Tibial nerve (tissue), 4 donors: ENCODE measurements around the gene HEPN1. TPM values are rescaled to one million over a fixed set of nuclear protein-coding genes. Genes with fewer than 3 reads are reported as not detected.

Source experiments
- DNase-seq, 2 donors: peaks; one replicate each; pipeline ENCODE4 v3.0.0-alpha.2; 2019; ENCODE audit warnings: low spot score in 2 of 2
- H3K27ac ChIP-seq, 4 donors: fragments of 200-600 bp; sonication (generic) in 3 of 4; one replicate each; pipeline ENCODE4 v1.5.1; 2017 to 2019; ENCODE audit warnings: mild to moderate bottlenecking in 1 of 4
- H3K27me3 ChIP-seq, 2 donors: fragments of 200-600 bp; sonication (generic) in 1 of 2; one replicate each; pipeline versions ENCODE4 v1.5.1 to v1.6.0; 2017 to 2019
- H3K36me3 ChIP-seq, 3 donors: fragments of 200-600 bp; sonication (generic); one replicate each; pipeline ENCODE4 v1.5.1; 2018 to 2019
- H3K4me1 ChIP-seq, 4 donors: fragments of 200-600 bp; sonication (generic) in 3 of 4; one replicate each; pipeline ENCODE4 v1.5.1; 2017 to 2019
- H3K4me3 ChIP-seq, 4 donors: fragments of 200-600 bp; sonication (generic) in 3 of 4; one replicate each; pipeline ENCODE4 v1.5.1; 2017 to 2019; ENCODE audit warnings: mild to moderate bottlenecking in 1 of 4, moderate library complexity in 1 of 4
- H3K9me3 ChIP-seq, 4 donors: fragments of 200-600 bp; sonication (generic) in 3 of 4; one replicate each; pipeline ENCODE4 v1.5.1; 2017 to 2019
- EP300 ChIP-seq, 2 donors: sonication (generic); formaldehyde crosslinking; IDR thresholded peaks; one replicate each; pipeline ENCODE4 v1.6.1; 2017; ENCODE audit warnings: antibody characterized with exemption in 2 of 2, mild to moderate bottlenecking in 1 of 2
- POLR2A ChIP-seq, 2 donors: fragments of 450-650 bp; IDR thresholded peaks; one replicate each; pipeline ENCODE4 v1.6.1; 2017; ENCODE audit warnings: antibody characterized with exemption in 2 of 2, mild to moderate bottlenecking in 2 of 2, moderate library complexity in 2 of 2
- WGBS, 2 donors: methylation state at CpG; one replicate each; pipeline ENCODE4 v1.1.5; 2018; 5-methylcytosine and 5-hydroxymethylcytosine counted together
- total RNA-seq, 4 donors: library from RNA; depleted of rRNA; stranded (reverse); fragments of >200 nt; gene quantifications; one replicate each; pipeline ENCODE4 v1.1.0, GENCODE V29; 2016
- TF ChIP-seq, protein P1 (sequence below), 5 experiments: fragments of 200-600 bp in 3 of 5; fragments of 450-650 bp in 2 of 5; sonication (generic) in 3 of 5; IDR thresholded peaks; one replicate each; pipeline ENCODE4 v1.5.1; 2016 to 2019; ENCODE audit warnings: antibody characterized with exemption in 5 of 5, mild to moderate bottlenecking in 3 of 5, moderate library complexity in 2 of 5

The HEPN1 gene
- total RNA-seq, 4 donors from 2014 or later, result not detected

DNA sequence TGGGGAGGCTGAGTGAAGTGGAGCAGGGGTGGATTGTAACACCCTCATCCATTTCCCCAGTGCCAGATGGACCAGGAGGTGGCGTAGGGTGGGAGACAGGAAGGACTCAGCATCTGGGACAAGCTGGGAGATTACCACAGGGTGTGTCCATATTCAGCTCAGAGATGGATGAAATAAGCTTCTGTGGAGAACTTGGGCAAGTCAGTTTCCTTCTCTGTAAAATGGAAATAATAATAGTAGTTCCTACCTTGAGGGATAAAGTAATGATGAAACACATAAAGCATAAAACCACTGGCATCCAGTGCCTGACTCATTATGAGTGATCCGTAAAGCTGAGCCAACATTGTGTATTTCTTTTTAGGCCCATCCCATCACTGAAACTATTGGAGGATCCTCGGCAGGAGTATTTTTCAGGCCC lies 20.8 kb upstream of the HEPN1 start:
- Histone ChIP-seq H3K9me3 (no peaks in the 10 kb centered on the region), H3K27ac (peak overlapping the region; percentile 48 to 80 (median 68)), H3K4me1 (peaks cover 0 to 54% (median 13%) of the 10 kb centered on the region in 4 donors), H3K27me3 (no peaks in the 10 kb centered on the region), H3K4me3 (no peak overlapping the region), H3K36me3 (no peaks in the 10 kb centered on the region)
- DNase-seq, result peak in 1 of 2 donors; percentile 6
- TF ChIP-seq, protein P1, sequence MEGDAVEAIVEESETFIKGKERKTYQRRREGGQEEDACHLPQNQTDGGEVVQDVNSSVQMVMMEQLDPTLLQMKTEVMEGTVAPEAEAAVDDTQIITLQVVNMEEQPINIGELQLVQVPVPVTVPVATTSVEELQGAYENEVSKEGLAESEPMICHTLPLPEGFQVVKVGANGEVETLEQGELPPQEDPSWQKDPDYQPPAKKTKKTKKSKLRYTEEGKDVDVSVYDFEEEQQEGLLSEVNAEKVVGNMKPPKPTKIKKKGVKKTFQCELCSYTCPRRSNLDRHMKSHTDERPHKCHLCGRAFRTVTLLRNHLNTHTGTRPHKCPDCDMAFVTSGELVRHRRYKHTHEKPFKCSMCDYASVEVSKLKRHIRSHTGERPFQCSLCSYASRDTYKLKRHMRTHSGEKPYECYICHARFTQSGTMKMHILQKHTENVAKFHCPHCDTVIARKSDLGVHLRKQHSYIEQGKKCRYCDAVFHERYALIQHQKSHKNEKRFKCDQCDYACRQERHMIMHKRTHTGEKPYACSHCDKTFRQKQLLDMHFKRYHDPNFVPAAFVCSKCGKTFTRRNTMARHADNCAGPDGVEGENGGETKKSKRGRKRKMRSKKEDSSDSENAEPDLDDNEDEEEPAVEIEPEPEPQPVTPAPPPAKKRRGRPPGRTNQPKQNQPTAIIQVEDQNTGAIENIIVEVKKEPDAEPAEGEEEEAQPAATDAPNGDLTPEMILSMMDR (IDR thresholded peaks at IDR 0.05), result no peak
- no peak for TF ChIP-seq POLR2A (IDR thresholded peaks at IDR 0.05)
- 45 to 46% methylated on average over 3 of the region's 3 CpGs for WGBS, 2 donors

- Histone ChIP-seq H3K4me3 (no peak overlapping the region), H3K9me3 (no peaks in the 10 kb centered on the region), H3K27ac (peak overlapping the region; percentile 48 to 80 (median 68)), H3K4me1 (peaks cover 0 to 50% (median 13%) of the 10 kb centered on the region in 4 donors), H3K27me3 (no peaks in the 10 kb centered on the region), H3K36me3 (no peaks in the 10 kb centered on the region)
- 19 to 26% methylated on average over 5 of the region's 5 CpGs for WGBS, 2 donors
- TF ChIP-seq EP300 (IDR thresholded peaks at IDR 0.05), result peak in 1 of 2 donors; percentile 42
- TF ChIP-seq, protein P1 (IDR thresholded peaks at IDR 0.05), result no peak
- peak in 1 of 2 donors; percentile 7 for DNase-seq
Observed at GRCh38 chr11:124898711-124899110, 20.3 kb upstream of the HEPN1 start.

GRCh38 chr11:124899383-124900145 lies 19.5 kb upstream of the HEPN1 start:
- Histone ChIP-seq H3K4me3 (no peak overlapping the region), H3K9me3 (no peaks in the 10 kb centered on the region), H3K27ac (peak overlapping the region; percentile 48 to 80 (median 68)), H3K27me3 (no peaks in the 10 kb centered on the region), H3K4me1 (peaks cover 0 to 47% (median 13%) of the 10 kb centered on the region in 4 donors), H3K36me3 (no peaks in the 10 kb centered on the region)
- peak in 1 of 2 donors; percentile 2 for DNase-seq
- TF ChIP-seq EP300 (IDR thresholded peaks at IDR 0.05) (no peak), POLR2A (IDR thresholded peaks at IDR 0.05) (no peak)
- TF ChIP-seq, protein P1 (IDR thresholded peaks at IDR 0.05), result no peak
- WGBS, 2 donors, result 58% methylated on average over 6 of the region's 6 CpGs

- Histone ChIP-seq H3K36me3 (no peaks in the 10 kb centered on the region), H3K4me3 (no peak overlapping the region), H3K27me3 (no peaks in the 10 kb centered on the region), H3K9me3 (no peaks in the 10 kb centered on the region), H3K27ac (peak overlapping the region in 2 of 4 donors; percentile 77 to 80), H3K4me1 (peaks cover 0 to 47% (median 13%) of the 10 kb centered on the region in 4 donors)
- TF ChIP-seq POLR2A (IDR thresholded peaks at IDR 0.05) (no peak), EP300 (IDR thresholded peaks at IDR 0.05) (peak in 1 of 2 donors; percentile 19)
- DNase-seq, result peak in 1 of 2 donors; percentile 5
- WGBS, 2 donors, result 69 to 76% methylated on average over 5 of the region's 5 CpGs
Observed at GRCh38 chr11:124900464-124900863, 18.6 kb upstream of the HEPN1 start.

GRCh38 chr11:124902616-124903015 lies 16.4 kb upstream of the HEPN1 start:
- H3K27me3 ChIP-seq, result no peaks in the 10 kb centered on the region
- no peak overlapping the region for H3K27ac ChIP-seq
- H3K9me3 ChIP-seq, result no peaks in the 10 kb centered on the region
- TF ChIP-seq EP300 (IDR thresholded peaks at IDR 0.05) (no peak), POLR2A (IDR thresholded peaks at IDR 0.05) (no peak)
- TF ChIP-seq, protein P1 (IDR thresholded peaks at IDR 0.05), result no peak
- H3K36me3 ChIP-seq, result no peaks in the 10 kb centered on the region
- H3K4me1 ChIP-seq, result peaks cover 0 to 32% (median 13%) of the 10 kb centered on the region in 4 donors
- 90 to 98% methylated on average over 1 of the region's 1 CpG for WGBS, 2 donors
- no peak for DNase-seq
- H3K4me3 ChIP-seq, result no peak overlapping the region
